ENCODE results near the gene PPHLN1. TPM values are rescaled to one million over a fixed set of nuclear protein-coding genes. Genes with fewer than 3 reads are reported as not detected.

PPHLN1 gene
- total RNA-seq, 2 donors from 2014 or later, result 36.8 to 39.7 TPM

GRCh38 chr12:42486407-42486806 lies 160.4 kb downstream of the PPHLN1 start:
- DNase-seq, result no peak
- no peak for TF ChIP-seq CTCF (IDR thresholded peaks at IDR 0.05)
- intact Hi-C loops (cut with DNase I), result no loop called here
- Histone ChIP-seq H3K27ac (no peak overlapping the region), H3K4me1 (no peaks in the 10 kb centered on the region), H3K36me3 (no peaks in the 10 kb centered on the region), H3K4me3 (no peak overlapping the region), H3K9me3 (no peaks in the 10 kb centered on the region), H3K27me3 (no peaks in the 10 kb centered on the region), H3K9ac (ENCODE audit: low read depth in 2 of 2, low read length in 2 of 2) (no peak overlapping the region)

- no peak for DNase-seq
- Histone ChIP-seq H3K36me3 (no peaks in the 10 kb centered on the region), H3K27me3 (no peaks in the 10 kb centered on the region), H3K4me1 (no peaks in the 10 kb centered on the region), H3K27ac (no peak overlapping the region), H3K9me3 (no peaks in the 10 kb centered on the region), H3K9ac (ENCODE audit: low read depth in 2 of 2, low read length in 2 of 2) (no peak overlapping the region), H3K4me3 (no peak overlapping the region)
- no peak for TF ChIP-seq CTCF (IDR thresholded peaks at IDR 0.05)
- intact Hi-C loops (cut with DNase I), result no loop called here
Observed at GRCh38 chr12:42490261-42490842, 164.4 kb downstream of the PPHLN1 start.

Small RNA genes within 50 kb of the gene (microRNA-seq; reads per million reads assigned to microRNA genes)
- gene MIR7851, result not detected

Other genes with a start within 250 kb of the PPHLN1 start
- 10 to 100 TPM in 1 of 2 donors, 1 to 10 TPM in 1; 9.3 to 11.1 TPM for gene GXYLT1, start 181.3 kb upstream of the PPHLN1 start, total RNA-seq
- 10 to 100 TPM; 18.4 to 24.4 TPM for gene YAF2, start 87.9 kb upstream of the PPHLN1 start, total RNA-seq
- 10 to 100 TPM; 31.2 to 35.5 TPM for gene ZCRB1, start 73 bp upstream of the PPHLN1 start, total RNA-seq

Measured in colonic mucosa (tissue), 4 donors.